Osteoblast (primary cell): ENCODE data around the gene HOXA10. TPM values are rescaled to one million over a fixed set of nuclear protein-coding genes. Genes with fewer than 3 reads are reported as not detected.
A peak's percentile ranks its signal among the peaks of the same experiment; 100 is the strongest.

Experiments
- DNase-seq: peaks from one replicate; pipeline ENCODE4 v3.0.0; 2011; ENCODE audit warnings: low spot score, mixed read lengths; ENCODE audit not compliant: insufficient read length; ENCODE audit errors: missing footprints
- H2AFZ ChIP-seq: 2 replicates; pipeline ENCODE4 v1.6.0; 2011; ENCODE audit warnings: mild to moderate bottlenecking, low read length
- H3K27ac ChIP-seq: 2 replicates; pipeline ENCODE4 v1.5.1; 2011; ENCODE audit warnings: mild to moderate bottlenecking, low read depth, low read length, moderate library complexity
- H3K27me3 ChIP-seq: 2 replicates; pipeline ENCODE4 v1.6.0; 2012; ENCODE audit warnings: mild to moderate bottlenecking, control low read depth, inconsistent platforms, low read length, moderate library complexity; ENCODE audit not compliant: insufficient read depth
- H3K36me3 ChIP-seq: 2 replicates; pipeline ENCODE4 v1.5.1; 2011; ENCODE audit warnings: mild to moderate bottlenecking, low read length, control low read depth, moderate library complexity; ENCODE audit not compliant: insufficient read depth
- H3K4me1 ChIP-seq: 2 replicates; pipeline ENCODE4 v1.5.1; 2011; ENCODE audit warnings: mild to moderate bottlenecking, low read length, control low read depth, moderate library complexity; ENCODE audit not compliant: insufficient read depth
- H3K4me2 ChIP-seq: 2 replicates; pipeline ENCODE4 v1.6.0; 2011; ENCODE audit warnings: mild to moderate bottlenecking, low read length; ENCODE audit not compliant: insufficient read depth
- H3K4me3 ChIP-seq: fragments of 200-600 bp; sonication (generic); 3 replicates; pipeline ENCODE4 v1.5.1; 2012; ENCODE audit warnings: mild to moderate bottlenecking, low read length, inconsistent platforms; ENCODE audit not compliant: insufficient read depth
- H3K79me2 ChIP-seq: 2 replicates; pipeline ENCODE4 v1.6.0; 2012; ENCODE audit warnings: mild to moderate bottlenecking, low read length, control low read depth, inconsistent platforms; ENCODE audit not compliant: insufficient read depth
- H3K9me3 ChIP-seq: 2 replicates; pipeline ENCODE4 v1.5.1; 2011; ENCODE audit warnings: low read depth, low read length, control low read depth
- H4K20me1 ChIP-seq: 2 replicates; pipeline ENCODE4 v1.6.0; 2012; ENCODE audit warnings: mild to moderate bottlenecking, low read length, control low read depth; ENCODE audit not compliant: insufficient read depth
- total RNA-seq: library from RNA; depleted of rRNA; stranded (reverse); fragments of >200 nt; gene quantifications from 2 replicates; pipeline ENCODE4 v1.2.3, GENCODE V29; 2012
- TF ChIP-seq, protein P1 (sequence below): IDR thresholded peaks from 2 replicates; pipeline ENCODE4 v1.5.1; 2011; ENCODE audit warnings: mild to moderate bottlenecking, low read depth, low read length, moderate library complexity; ENCODE audit errors: extremely low read depth

Gene HOXA10
- total RNA-seq, 1 donor = 43.1 TPM

- peak overlapping the region; percentile 71 for H2AFZ ChIP-seq
- peaks cover 8% of the 10 kb centered on the region for H3K36me3 ChIP-seq
- peak overlapping the region; percentile 96 for H3K4me2 ChIP-seq
- no peaks in the 10 kb centered on the region for H3K9me3 ChIP-seq
- no peaks in the 10 kb centered on the region for H3K27me3 ChIP-seq
- TF ChIP-seq, protein P1, sequence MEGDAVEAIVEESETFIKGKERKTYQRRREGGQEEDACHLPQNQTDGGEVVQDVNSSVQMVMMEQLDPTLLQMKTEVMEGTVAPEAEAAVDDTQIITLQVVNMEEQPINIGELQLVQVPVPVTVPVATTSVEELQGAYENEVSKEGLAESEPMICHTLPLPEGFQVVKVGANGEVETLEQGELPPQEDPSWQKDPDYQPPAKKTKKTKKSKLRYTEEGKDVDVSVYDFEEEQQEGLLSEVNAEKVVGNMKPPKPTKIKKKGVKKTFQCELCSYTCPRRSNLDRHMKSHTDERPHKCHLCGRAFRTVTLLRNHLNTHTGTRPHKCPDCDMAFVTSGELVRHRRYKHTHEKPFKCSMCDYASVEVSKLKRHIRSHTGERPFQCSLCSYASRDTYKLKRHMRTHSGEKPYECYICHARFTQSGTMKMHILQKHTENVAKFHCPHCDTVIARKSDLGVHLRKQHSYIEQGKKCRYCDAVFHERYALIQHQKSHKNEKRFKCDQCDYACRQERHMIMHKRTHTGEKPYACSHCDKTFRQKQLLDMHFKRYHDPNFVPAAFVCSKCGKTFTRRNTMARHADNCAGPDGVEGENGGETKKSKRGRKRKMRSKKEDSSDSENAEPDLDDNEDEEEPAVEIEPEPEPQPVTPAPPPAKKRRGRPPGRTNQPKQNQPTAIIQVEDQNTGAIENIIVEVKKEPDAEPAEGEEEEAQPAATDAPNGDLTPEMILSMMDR = no peak
- H4K20me1 ChIP-seq = no peaks in the 10 kb centered on the region
- peak overlapping the region; percentile 92 for H3K4me3 ChIP-seq
- H3K27ac ChIP-seq = peak overlapping the region; percentile 95
- DNase-seq = peak; percentile 88
- peaks cover 97% of the 10 kb centered on the region for H3K79me2 ChIP-seq
- peaks cover 64% of the 10 kb centered on the region for H3K4me1 ChIP-seq
Observed at GRCh38 chr7:27185854-27186667, 11.9 kb upstream of the HOXA10 start.

- DNase-seq = peak; percentile 100
- Histone ChIP-seq H3K4me2 (peak within 1 kb of the TSS; percentile 96), H3K36me3 (peaks cover 8% of the 10 kb centered on the region), H3K9me3 (no peaks in the 10 kb centered on the region), H3K4me1 (peaks cover 64% of the 10 kb centered on the region), H3K27me3 (no peaks in the 10 kb centered on the region), H3K79me2 (peaks cover 97% of the 10 kb centered on the region), H4K20me1 (no peaks in the 10 kb centered on the region), H3K27ac (peak within 1 kb of the TSS; percentile 95), H3K4me3 (peak within 1 kb of the TSS; percentile 92), H2AFZ (peak within 1 kb of the TSS; percentile 71)
- TF ChIP-seq, protein P1 = no peak
Observed at GRCh38 chr7:27185013-27185853, 11.1 kb upstream of the HOXA10 start, which contains the start of gene HOXA11. Gene HOXA11 (minus strand): TSS chr7:27185232. CDS start chr7:27185144, 88 bp downstream.

- TF ChIP-seq, protein P1 = no peak
- Histone ChIP-seq H3K36me3 (peaks cover 8% of the 10 kb centered on the region), H4K20me1 (no peaks in the 10 kb centered on the region), H3K4me3 (peak overlapping the region; percentile 92), H3K9me3 (no peaks in the 10 kb centered on the region), H3K79me2 (peaks cover 96% of the 10 kb centered on the region), H3K4me2 (peak overlapping the region; percentile 96), H3K27me3 (no peaks in the 10 kb centered on the region), H2AFZ (peak overlapping the region; percentile 69), H3K4me1 (peaks cover 59% of the 10 kb centered on the region), H3K27ac (peak overlapping the region; percentile 95)
- peak; percentile 89 for DNase-seq
Observed at GRCh38 chr7:27184337-27185012, 10.4 kb upstream of the HOXA10 start.
